Measurements from ENCODE around the gene PTPN12.
A peak's percentile ranks its signal among the peaks of the same experiment; 100 is the strongest.

Gene PTPN12

DNA sequence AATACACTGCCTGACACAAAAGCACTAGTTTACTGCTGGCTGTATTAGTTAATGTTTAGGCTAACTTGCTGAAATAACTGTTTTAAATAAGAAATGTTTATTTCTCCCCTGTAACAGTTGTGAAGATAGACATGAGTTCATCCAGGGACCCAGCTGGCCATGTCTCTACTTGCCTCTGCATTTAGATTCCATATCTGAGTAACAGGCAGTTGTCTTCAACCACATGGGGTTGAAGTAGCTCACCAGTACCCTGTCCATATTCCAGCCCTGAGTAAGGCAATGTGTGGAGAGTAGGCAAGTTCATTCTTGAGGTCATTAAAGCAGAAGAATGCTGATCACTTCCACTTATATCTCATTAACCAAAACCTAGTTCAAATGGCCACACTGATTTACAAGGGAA is 128.1 kb downstream of the PTPN12 start:
- no peak for DNase-seq

DNA sequence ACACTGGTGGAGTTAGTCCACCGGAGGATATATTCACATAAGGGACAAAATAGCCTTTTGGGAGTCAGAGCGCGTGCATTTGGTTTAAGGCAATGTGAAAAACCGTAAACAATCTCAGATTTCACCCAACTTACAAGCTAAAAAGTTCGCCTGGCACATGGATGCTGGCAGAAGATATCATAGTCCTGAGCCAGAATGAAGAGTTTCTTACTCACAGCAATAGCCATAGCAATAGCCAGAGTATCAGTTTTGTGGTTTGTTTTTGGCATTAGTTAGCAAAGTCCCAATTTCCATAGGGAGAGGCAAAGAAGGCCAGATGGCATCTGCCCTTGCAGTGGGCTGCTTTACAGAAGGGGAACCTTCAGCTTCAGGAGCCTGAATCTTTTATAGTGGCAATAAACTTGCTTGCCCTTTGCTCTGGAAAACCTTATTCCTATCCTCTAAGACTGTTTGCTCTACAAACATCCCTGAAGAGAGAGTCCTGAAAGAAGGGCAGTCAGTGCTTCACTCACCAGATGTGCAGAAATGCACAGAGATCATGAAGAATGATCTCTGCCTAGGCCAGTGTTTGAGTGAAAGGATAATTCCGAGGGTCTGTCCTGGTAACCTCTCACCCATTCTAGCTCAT is 130.5 kb downstream of the PTPN12 start:
- no peak for DNase-seq

DNA sequence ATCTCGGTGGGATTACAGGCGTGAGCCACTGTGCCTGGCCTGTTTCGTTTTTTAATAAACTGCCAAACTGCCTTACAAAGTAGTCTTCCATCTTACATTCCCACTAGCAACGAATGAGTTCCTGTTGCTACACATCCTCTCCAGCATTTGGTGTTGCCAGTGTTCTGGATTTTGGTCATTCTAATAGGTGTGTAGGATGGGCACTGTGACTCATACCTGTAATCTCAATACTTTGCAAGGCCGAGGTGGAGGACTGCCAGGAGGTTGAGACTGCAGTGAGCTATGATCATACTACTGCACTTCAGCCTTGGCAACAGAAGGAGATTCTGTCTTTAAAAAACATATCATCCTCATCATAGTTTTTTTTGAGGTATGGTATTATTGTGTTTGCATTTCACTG is 137.8 kb downstream of the PTPN12 start:
- peak; percentile 55 for DNase-seq

DNA sequence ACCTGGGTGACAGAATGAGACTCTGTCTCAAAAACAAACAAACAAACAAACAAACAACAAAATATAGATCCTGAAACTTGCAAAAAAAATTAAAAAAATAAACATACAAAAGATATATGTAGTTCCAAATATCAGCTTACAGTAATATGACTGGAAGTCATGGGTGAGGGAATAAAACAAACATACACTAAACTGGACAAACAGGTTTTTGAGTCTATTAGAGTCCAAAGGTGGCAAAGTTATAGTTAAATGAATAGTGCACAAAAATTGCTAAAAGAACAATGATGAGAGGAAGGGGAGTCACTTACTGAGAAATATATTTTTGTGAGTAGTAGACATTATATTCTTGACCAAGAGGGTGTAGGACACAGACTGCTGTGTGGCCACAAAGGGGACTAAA is 142.5 kb downstream of the PTPN12 start:
- no peak for DNase-seq

DNA sequence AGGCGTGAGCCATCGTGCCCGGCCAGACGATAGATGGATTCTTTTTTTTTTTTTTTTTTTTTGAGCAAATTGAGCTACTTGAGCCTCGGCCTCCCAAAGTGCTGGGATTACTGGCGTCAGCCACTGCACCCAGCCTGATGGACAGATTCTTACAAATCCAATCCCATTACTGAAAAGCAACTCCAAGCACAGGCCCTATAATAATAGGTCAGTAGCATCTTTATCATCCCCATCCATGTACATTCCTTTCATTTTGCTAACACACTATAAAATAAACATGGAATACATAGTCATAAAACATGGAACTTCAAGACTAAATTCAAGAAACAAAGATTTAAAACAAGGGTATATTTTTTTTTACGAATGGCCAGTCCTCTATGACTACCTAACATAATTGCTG is 143.2 kb downstream of the PTPN12 start:
- no peak for DNase-seq

DNA sequence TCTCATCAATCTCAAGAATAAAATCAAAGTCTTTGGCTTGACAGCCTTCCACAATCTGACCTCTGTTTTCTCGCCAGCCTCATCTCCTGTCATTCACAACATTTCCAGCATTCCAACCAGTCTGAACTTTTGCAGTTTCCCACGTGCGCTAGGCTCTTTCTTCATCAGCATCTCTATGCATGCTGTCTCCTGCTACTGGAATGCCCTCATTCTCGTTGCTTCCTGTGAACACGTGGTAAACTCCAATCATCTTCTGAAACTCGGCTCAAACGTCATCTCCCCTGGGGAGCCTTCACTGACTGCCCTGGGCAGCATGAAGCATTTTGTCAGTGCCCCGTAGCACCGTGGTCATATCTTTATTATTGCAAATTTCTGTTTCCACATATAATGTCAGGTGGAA is 146.9 kb downstream of the PTPN12 start:
- no peak for DNase-seq

DNA sequence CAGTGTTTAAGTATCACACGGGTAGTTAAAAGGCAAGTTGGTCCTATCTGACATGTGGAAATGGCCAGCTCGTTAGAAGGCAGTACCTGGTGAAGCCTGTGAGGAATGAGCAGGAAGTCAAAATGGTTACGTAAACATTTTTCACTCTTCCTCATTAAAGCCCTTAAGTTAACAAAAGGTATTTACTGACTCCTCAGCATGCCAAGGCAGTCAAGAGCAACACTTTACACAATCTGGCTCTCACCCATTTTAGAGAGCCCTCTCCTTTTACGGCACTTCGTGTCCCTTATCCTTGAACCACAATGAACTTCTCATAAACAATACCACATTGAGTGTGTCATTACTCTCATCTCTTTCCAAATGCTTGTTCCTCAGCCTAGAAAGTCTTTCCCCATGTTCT is 148.1 kb downstream of the PTPN12 start:
- no peak for DNase-seq

DNA sequence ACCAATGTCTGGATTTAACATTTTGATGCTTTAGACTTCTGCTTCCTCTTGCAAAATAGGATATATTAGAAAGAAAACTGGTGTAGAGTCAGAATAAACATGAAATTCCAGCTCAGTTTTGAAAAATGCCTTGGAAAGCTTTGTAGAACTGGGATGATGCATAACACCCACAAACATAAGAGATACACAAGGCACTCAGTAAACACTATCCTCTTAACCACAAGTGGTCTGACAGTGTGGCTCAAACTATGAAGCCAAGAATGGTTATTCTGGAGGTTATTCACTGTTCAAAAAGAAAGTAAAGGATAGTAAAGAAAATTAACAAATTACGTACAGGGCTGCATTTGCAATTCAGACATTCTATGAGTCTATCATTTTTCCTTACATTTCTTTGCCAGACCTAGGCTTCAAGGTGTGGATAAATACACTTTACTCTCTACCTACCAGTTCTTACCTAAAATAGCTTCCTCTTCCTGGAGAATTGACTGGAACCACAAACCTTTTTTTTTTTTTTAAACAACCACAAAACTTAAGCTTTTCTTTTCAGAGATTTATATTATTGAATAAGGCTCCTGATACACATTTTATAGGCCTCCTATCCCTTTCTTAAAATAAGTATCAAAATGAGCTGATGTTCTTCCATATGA is 150.1 kb downstream of the PTPN12 start:
- no peak for DNase-seq

DNA sequence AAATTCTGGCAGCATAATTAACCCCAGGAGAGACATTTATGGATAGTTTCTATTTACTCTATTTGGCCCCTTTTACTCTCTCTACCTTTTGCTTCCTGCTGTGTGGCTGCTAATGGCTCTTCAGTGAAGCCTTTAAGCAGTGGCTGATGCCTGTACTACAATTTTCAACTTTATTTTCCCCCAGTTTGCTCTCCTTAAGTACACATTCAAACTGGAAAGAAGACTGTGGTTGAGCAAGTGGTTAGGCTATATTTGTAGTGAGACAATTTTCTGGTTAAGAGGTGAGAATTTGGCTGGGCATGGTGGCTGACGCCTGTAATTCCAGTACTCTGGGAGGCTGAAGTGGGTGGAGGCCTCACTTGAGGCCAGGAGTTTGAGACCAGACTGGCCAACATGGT is 150.7 kb downstream of the PTPN12 start:
- peak; percentile 71 for DNase-seq
